Activated CD4-positive, alpha-beta T cell treated with anti-CD3 and anti-CD28 coated beads, Interleukin-2, amount 50 U/mL, for 48 hours (primary cell): ENCODE measurements around the gene RAB42.
"Not testable (repeated sequence)": the region's sequence is repeated elsewhere in the genome, so short reads cannot be mapped to it uniquely, and the experiment has no call there.

Experiments
- DNase-seq, 2 experiments: peaks; one replicate each; pipeline ENCODE4 v3.0.0-alpha.2; 2020

The RAB42 gene

GRCh38 chr1:28586585-28587391 lies 5.3 kb upstream of the RAB42 start:
- not testable (repeated sequence) for DNase-seq

- peak in 1 of 2 experiments; percentile 7 for DNase-seq
Observed at GRCh38 chr1:28592321-28593071, 431 bp downstream of the RAB42 start.

- not testable (repeated sequence) for DNase-seq
Observed at GRCh38 chr1:28593988-28594356, 1.9 kb downstream of the RAB42 start.

- not testable (repeated sequence) for DNase-seq
Observed at GRCh38 chr1:28594686-28595411, 2.8 kb downstream of the RAB42 start.

- no peak for DNase-seq
Observed at GRCh38 chr1:28595412-28596191, 3.5 kb downstream of the RAB42 start.

- DNase-seq = not testable (repeated sequence)
Observed at GRCh38 chr1:28596276-28596675, 4.2 kb downstream of the RAB42 start.

GRCh38 chr1:28601696-28602095 lies 9.6 kb downstream of the RAB42 start:
- peak; percentile 11 to 36 for DNase-seq

GRCh38 chr1:28602536-28603439 lies 10.7 kb downstream of the RAB42 start:
- peak; percentile 15 to 52 for DNase-seq

GRCh38 chr1:28604411-28604810 lies 12.3 kb downstream of the RAB42 start:
- no peak for DNase-seq

- DNase-seq = no peak
Observed at GRCh38 chr1:28604962-28605361, 12.9 kb downstream of the RAB42 start.

- DNase-seq = no peak
Observed at GRCh38 chr1:28606771-28607170, 14.7 kb downstream of the RAB42 start.

GRCh38 chr1:28613175-28613574 lies 21.1 kb downstream of the RAB42 start:
- DNase-seq = no peak

- no peak for DNase-seq
Observed at GRCh38 chr1:28631713-28632112, 39.6 kb downstream of the RAB42 start.

- DNase-seq = no peak
Observed at GRCh38 chr1:28632560-28632959, 40.5 kb downstream of the RAB42 start.

- DNase-seq = peak in 1 of 2 experiments; percentile 20
Observed at GRCh38 chr1:28640766-28641165, 48.7 kb downstream of the RAB42 start.

GRCh38 chr1:28642056-28642846 lies 50.2 kb downstream of the RAB42 start:
- no peak for DNase-seq

GRCh38 chr1:28642847-28643635 lies 51.0 kb downstream of the RAB42 start, which contains the start of gene TAF12:
Gene TAF12 (minus strand): TSS chr1:28643067. CDS start chr1:28622081, 20,986 bp downstream.
- DNase-seq = peak; percentile 86 to 91

- DNase-seq = no peak
Observed at GRCh38 chr1:28644494-28644893, 52.4 kb downstream of the RAB42 start.
